Left renal cortex interstitium (tissue), 4 donors: Measurements from ENCODE around the gene OR8G1. TPM values are rescaled to one million over a fixed set of nuclear protein-coding genes. Genes with fewer than 3 reads are reported as not detected.
"Not testable (repeated sequence)": the region's sequence is repeated elsewhere in the genome, so short reads cannot be mapped to it uniquely, and the experiment has no call there.

Experiments used
- DNase-seq, 4 donors: peaks; one replicate each; pipeline ENCODE4 v3.0.0-alpha.2; 2013; ENCODE audit warnings: low read depth in 4 of 4, low spot score in 2 of 4, missing footprints in 1 of 4
- polyA plus RNA-seq, 4 donors: library from polyadenylated mRNA; unstranded; fragments of 120-200 nt; gene quantifications; one replicate each; pipeline ENCODE4 v1.2.1, GENCODE V29; 2013; ENCODE audit not compliant: insufficient read length in 4 of 4

The OR8G1 gene, protein sequence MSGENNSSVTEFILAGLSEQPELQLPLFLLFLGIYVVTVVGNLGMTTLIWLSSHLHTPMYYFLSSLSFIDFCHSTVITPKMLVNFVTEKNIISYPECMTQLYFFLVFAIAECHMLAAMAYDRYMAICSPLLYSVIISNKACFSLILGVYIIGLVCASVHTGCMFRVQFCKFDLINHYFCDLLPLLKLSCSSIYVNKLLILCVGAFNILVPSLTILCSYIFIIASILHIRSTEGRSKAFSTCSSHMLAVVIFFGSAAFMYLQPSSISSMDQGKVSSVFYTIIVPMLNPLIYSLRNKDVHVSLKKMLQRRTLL
- polyA plus RNA-seq, result under 1 TPM in 1 of 4 donors, not detected in 3; 0.02 TPM

DNA sequence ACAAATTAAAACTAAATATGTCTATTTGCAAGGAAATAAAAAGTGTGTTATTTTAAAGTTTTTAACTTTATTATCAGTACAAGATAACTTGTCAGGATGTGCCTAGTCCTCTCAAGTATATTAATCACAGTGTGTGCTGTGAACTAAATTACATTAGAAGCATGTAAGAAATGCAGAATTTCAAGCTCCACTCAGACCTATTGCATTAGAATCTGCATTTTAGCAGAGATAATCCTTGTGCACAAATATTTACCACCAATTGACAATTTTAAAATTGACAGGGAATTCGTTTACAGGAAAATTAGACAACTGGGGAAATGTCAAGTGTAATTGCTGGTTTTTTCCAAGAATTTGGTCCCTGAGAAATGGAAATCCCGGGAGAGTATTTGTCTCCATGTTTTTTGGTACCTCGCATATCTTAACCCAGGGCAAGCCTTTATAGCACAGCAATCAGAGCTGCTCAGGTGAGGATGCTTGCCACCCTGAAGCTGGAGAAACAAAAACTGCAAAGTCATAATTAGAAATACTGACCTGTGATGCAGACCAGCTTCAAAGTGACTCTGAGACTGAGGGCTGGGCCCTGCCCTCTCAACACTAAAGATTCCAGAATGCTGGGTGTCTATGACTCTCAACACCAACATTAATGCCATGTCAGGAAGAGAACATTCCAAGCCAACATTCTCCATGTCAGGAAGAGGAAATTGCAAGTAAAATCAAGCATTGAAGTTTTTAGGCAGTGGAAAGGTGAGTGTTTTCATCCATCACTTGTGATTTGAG, at the start of gene OR8G1:
Gene OR8G1, plus strand, starts transcription at position 475 of the 777 bp plus-strand sequence. CDS start 8,581 bp downstream, outside the sequence.
- DNase-seq, result no peak

DNA sequence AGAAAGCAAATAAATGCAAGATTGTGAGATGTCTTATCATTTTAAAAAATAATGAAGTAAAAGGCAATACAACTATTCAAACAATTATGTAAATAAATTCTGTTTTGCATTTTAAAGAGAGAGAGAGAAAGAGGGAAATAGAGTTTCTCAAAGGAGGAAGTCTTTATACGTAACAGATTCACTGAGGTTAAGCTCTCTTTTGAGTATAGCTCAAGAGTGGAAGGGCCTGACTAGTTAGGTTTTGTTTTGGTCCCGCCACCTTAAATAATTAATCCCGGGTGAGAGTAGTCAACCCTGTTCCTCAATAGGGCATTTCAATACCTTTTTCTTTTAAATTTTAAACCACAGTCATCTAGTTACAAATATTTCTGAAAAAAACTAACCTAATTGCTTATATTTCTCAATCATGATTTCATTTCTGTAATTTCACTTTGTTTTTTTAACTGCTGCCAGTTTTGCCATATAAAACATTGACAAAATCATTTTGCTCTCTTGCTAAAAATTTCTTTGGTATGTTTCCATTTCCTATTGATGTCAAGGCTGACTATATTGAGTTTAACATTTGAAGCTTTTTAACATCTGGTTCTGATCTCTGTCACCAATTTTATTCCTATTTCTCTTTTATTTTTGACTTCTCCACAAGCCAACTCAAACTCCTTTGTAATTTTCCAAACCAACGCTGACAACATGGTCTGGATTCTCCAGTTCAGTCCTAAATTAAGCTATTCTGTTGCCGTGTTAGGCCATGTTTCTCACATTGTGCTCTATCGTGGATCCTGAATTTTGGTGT, 47.5 kb upstream of the OR8G1 start:
- DNase-seq, result no peak

DNA sequence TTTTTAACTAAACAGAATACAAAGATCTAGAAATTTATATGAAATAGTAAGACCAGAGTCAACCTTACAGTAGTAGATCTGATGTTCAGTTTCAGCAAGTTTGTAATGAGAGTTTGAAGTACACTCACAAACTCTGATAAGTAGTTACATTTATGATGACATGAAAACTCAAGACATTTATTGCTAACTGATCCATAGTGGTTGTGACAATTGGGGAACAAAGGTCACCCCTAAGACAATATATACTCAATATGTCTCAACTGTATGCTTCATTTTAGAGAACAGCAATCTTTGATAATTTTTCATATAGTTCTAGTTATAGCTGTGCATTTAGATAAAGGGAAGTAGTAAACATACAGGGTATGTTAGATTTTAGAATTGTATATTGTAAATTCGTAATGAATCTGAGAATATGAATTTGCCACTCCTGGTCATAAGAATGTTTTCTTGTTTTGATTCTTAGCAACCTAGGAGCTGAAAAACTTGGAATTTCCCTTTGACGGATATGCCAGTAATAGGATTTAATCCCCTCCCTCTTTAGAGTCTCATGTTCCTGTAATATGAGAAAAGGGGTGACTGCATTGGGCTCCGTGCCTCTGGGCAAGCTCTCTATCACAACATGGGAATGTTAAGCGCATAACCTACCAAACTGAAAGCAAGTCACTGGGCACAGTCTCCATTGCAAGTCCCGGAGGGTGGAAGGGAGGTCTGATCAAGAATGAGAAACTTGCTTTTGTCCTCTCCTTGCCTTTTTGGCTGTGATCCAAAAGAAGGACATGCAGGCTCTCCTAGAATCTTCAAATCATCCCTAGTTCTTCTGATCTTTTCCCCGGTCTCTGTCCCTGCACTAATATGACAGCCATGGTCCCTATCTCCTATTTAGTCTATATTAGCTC, 46.4 kb upstream of the OR8G1 start:
- no peak for DNase-seq

DNA sequence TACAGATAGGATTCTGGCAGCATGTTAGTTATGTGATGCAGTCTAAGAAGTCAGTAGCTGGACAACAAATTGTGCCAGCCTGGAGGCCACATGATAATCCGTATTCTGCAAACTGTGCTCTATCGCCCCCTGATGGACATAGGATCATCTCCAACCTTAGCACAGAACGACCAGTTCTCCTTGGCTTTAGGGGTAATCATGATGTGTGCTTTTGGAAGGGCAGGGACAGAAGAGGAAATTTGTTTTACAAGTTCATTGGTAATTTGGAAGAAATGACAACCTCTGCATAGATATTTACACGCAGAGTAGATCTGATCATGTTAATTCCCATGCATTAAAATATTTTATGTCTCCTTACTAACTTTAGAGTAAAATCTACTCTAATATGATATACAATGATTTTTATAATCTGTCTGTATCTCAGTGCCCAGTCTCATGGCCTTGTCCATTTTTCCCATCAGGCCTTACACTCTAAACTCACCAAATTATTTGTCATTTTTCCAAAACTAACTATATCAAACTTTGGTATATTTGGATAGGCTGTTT, 45.6 kb upstream of the OR8G1 start:
- no peak for DNase-seq

DNA sequence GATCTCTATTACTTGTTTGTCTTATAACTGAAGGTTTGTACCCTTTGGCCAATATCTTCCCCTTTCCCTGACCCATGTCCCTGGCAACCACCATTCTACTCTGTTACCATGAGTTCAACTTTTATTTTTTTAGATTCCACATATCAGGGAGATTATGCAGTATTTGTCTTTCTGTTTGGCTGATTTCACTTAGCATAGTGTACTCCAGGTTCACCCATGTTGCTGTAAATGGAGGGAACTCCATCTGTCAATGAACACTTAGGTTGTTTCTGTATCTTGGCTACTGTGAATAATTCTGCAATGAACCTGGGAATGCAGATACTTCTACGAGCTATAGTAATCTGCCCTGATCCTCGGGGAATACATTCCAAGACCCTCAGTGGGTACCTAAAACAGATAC, 42.9 kb upstream of the OR8G1 start:
- no peak for DNase-seq

DNA sequence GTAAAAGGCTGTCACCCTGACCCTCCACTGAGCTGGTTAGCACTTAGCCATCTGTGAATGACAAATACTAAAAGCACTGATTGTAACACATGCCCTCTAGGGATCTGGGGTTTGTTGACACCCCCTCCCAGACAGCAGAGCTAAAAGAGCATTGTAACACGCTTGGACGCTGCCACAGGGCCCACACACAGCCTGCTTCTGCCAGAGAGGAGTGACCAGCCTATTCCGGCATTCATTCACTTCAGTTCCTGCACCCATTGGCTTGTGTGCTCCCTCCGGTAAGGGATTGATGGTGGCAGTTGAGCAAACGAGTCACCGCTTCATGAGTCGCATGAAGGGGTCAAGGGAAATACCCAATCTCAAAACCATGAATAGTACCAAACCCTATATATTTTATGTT, 42.0 kb upstream of the OR8G1 start:
- no peak for DNase-seq

DNA sequence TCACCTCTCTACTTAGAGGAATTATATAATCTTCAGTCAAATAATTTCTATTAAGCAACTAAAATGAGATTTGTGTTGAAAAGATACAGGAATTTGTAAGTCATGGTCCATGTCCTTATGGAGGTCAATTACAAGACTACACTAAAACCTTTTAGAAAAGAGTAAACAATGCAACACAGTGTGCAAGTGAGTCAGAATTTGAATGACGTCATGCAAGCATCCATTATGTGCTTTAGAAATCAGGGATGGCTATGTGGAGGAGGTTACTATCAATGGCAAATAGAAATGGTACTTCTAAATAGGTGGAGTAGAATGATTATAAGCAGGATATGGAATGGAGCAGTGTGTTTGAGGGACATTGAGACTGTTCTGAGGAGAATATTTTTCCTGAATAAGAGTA, 41.2 kb upstream of the OR8G1 start:
- DNase-seq, result no peak

DNA sequence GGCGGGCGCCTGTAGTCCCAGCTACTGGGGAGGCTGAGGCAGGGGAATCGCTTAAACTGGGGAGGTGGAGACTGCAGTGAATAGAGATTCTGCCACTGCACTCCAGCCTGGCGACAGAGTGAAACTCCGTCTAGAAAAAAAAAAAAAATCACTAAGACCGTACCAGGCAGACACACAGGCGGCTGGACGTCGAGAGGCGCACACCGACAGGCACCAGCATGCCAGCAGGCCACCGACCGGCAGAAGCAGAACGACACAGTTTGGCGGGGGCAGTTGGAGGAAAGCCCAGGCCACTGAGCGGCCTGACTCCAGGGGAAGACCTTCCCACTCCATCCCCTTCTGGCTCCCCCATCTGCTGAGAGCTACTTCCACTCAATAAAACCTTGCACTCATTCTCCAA, 40.2 kb upstream of the OR8G1 start:
- DNase-seq, result no peak

DNA sequence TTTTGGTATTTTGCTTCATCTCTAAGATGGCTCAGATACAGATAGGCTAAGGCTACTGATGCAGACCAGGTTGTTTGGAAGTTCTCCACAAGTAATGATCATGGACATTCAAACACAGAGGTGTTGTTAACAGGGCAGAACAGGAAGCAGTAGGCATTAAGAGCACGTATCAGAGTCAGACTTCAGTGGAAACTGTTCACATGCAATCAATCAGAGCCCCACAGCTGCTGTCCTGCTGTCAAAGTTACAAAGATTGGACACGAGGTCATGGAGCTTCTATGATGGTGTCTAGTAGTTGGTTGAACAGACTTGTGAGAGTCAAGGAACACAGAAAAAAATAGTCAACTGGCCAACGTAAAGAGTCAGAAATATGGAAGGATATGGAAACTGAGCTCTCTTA, 37.9 kb upstream of the OR8G1 start:
- no peak for DNase-seq

DNA sequence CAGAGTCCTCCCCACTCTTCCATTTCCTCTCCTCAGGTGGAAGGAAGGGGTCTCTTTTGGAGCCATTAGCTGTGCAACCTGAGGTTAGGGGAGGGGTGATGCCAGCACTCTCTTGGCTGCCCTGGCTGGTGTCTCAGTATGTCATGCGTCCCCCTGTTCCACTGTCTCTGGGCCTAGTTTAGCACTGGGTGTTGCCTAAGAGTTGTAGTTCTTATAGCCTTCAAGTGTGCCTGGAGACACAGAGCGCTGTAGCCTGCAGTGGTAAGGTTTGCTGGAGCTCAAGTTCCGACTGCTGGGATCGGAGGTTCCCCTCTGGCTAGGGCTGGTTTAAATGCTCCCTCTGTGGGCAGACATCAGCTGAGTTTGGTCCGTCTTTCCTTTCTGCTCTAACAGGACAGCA, 36.9 kb upstream of the OR8G1 start:
- no peak for DNase-seq

DNA sequence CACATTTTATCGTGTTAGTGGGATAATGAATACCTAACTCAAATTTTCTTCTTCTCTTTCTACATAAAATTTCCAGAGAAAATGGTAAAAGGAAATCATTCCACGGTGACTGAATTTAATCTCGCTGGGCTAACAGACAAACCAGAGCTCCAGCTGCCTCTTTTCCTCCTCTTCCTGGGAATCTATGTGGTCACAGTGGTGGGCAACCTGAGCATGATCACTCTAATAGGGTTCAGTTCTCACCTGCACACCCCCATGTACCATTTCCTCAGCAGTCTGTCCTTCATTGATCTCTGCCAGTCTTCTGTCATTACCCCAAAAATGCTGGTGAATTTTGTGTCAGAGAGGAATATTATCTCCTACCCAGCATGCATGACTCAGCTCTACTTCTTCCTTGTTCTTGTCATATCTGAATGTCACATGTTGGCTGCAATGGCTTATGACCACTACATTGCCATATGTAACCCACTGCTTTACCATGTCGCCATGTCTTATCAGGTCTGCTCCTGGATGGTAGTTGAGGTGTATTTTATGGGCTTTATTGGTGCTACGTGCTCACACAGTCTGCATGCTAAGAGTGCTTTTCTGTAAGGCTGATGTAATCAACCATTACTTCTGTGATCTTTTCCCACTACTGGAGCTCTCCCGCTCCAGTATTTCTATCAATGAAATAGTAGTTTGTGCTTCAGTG, 33.6 kb upstream of the OR8G1 start:
- DNase-seq, result no peak

DNA sequence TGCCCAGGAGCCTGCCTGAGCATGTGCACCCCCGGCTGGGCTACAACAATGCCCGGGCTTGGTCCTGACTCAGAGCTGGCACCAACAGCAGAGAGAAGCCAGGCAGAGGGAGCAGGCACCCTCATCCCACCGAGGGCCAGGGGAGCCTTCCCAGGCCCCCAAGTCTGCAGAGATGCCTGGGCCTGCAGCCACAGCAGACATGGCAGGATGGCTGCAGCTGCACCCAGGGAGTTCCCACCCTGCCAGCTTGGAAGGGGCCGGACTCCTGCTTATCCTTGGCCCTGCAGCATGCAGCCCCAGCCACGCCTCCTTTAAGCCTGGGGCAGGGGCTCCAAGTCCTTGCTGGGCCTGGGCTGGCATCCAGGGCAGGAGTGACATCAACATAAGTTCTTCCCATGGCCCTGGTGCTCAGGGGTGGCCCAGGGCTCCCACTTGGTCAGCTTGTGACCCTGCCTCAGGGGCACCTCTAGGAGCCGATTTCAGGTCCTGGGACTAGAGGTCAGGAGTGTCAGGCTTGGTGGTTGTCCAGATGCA, 31.0 kb upstream of the OR8G1 start:
- DNase-seq, result no peak

DNA sequence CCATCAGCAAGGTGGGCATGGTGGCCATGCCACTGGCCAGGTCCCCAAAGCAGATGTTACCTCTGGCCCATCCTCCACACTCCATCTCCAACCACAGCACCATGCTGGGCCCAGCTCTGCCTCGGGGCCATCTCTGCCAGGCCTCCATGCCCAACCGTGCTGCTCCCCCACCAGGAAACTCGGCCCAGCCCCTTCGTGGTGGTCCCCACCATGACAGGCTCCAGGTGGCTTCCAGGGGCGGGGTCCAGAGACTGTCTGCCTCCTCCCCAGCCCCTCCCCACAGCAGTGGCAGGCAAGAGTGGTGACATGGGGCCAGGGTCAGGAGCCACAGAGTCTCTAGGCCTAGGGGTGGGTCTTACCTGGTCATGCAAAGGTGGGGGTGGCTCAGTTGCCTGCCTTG, 30.5 kb upstream of the OR8G1 start:
- no peak for DNase-seq

DNA sequence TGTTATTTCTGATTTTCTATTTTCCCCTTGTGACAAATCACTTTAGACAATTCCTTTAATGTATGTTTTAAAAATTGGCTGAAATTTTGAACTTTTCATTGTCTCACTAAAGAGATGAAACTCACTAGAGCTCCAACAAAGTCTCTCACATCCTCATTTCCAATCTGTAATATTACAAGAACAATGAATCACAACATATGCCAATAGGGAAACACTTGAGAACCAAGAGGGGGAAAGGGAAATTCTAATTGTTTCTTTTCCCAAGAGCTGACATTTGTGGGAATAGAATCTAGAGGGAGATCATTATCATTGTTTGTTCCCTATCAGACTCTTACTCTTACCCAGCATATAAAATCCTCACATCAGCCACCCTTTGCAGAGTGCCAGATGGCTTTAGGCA, 29.6 kb upstream of the OR8G1 start:
- no peak for DNase-seq

DNA sequence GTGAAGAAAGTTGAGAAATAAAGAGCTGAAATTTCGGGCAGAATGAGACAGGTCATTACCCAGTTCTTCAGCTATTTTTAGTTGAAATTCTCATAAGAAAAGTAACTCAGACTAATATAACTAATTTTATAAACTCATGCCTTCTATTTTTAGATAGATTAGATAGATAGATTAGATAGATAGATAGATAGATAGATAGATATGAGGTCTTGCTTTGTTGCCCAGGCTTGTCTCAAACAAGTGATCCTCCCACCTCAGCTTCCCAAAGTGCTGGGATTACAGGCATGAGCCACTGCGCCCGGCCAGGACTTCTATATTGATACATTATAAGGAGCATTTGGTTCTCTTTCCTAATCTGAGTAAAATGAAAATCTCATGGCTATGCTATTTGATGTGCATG, 26.9 kb upstream of the OR8G1 start:
- DNase-seq, result no peak

DNA sequence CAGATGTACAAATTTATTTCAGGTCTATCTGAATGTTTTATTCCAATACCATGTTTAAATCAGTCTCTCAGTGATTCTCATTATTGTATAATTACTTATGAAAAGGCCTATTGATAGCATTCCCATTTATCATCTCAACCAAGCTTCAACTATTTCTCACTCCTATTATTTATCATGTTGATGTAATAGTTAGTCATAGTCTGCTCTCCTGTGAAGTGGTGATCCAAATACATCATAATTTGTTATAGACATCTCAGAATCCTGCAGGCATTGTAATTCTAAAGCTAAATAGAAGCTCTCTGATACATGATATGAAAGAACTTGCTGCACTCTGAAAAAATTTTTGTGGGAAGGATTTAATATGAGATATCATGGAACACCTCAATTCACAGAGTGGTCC, 21.8 kb upstream of the OR8G1 start:
- no peak for DNase-seq

DNA sequence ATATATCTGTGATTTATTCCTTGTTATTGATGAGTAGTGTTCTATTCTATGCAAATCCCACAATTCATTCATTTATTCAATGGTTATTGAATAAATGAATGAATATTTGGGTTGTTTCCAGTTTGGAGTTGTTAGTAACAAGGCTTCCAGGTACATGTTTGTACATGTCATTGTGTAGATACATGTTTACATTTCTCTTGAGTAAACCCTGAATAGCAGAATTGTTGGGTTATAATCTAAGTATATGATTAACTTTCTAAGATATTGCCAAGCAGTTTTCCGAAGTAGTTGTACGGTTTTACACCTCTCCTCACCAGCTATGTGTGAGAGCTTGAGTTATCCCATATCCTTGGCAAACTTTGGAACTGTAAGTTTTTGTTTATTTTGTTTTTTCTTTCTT, 18.5 kb upstream of the OR8G1 start:
- no peak for DNase-seq

DNA sequence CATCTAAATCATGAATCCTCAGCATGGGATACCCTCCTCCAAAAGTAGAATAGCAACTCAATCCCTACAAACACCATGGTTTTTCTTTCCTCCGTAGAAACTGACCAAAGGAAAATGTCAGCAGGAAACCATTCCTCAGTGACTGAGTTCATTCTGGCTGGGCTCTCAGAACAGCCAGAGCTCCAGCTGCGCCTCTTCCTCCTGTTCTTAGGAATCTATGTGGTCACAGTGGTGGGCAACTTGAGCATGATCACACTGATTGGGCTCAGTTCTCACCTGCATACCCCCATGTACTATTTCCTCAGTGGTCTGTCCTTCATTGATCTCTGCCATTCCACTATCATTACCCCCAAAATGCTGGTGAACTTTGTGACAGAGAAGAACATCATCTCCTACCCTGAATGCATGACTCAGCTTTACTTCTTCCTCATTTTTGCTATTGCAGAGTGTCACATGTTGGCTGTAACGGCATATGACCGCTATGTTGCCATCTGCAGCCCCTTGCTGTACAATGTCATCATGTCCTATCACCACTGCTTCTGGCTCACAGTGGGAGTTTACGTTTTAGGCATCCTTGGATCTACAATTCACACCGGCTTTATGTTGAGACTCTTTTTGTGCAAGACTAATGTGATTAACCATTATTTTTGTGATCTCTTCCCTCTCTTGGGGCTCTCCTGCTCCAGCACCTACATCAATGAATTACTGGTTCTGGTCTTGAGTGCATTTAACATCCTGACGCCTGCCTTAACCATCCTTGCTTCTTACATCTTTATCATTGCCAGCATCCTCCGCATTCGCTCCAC, 16.1 kb upstream of the OR8G1 start:
- DNase-seq, result not testable (repeated sequence)
